Activated T-cell treated with anti-CD3 and anti-CD28 coated beads, Interleukin-2, amount 50 U/mL, for 4 hours (primary cell): ENCODE results near the gene SLC38A2. TPM values are rescaled to one million over a fixed set of nuclear protein-coding genes. Genes with fewer than 3 reads are reported as not detected.
A peak's percentile ranks its signal among the peaks of the same experiment; 100 is the strongest.

Source experiments
- ATAC-seq, 2 donors: fragments of 200-7000 bp; cut with Tn5 transposase; one replicate each; pipeline ENCODE4 v1.10.0; 2021
- DNase-seq: peaks from one replicate; pipeline ENCODE4 v3.0.0-alpha.2; 2020
- H3K27me3 Mint-ChIP-seq: one replicate; pipeline ENCODE4 v1.8.0; 2021; ENCODE audit warnings: low read depth, mixed read lengths
- H3K36me3 Mint-ChIP-seq: one replicate; pipeline ENCODE4 v1.8.0; 2022; ENCODE audit warnings: mixed read lengths; ENCODE audit not compliant: insufficient read depth
- H3K4me1 Mint-ChIP-seq: one replicate; pipeline ENCODE4 v1.8.0; 2021; ENCODE audit warnings: low read depth, mixed read lengths
- H3K4me3 Mint-ChIP-seq: one replicate; pipeline ENCODE4 v1.8.0; 2021; ENCODE audit warnings: mild to moderate bottlenecking, moderate library complexity, mixed read lengths
- H3K9me3 Mint-ChIP-seq: one replicate; pipeline ENCODE4 v1.8.0; 2021; ENCODE audit warnings: mixed read lengths
- total RNA-seq, 3 donors: library from RNA; stranded (reverse); gene quantifications; one replicate each; pipeline ENCODE4 v1.2.1, GENCODE V29; 2021

The SLC38A2 gene
- total RNA-seq: 100 to 1,000 TPM; 164 to 214 (median 175) TPM

GRCh38 chr12:46372544-46373300, at the start of gene SLC38A2:
TSS of gene SLC38A2 (minus strand) at chr12:46372773. CDS start at chr12:46371293, 1,480 bp downstream.
- peak; percentile 98 for DNase-seq
- peak; percentile 81 to 86 for ATAC-seq
- no peaks in the 10 kb centered on the region for H3K9me3 Mint-ChIP-seq
- H3K4me1 Mint-ChIP-seq: peaks cover 49% of the 10 kb centered on the region
- H3K36me3 Mint-ChIP-seq: peaks cover 29% of the 10 kb centered on the region
- peak within 1 kb of the TSS; percentile 99 for H3K4me3 Mint-ChIP-seq
- no peaks in the 10 kb centered on the region for H3K27me3 Mint-ChIP-seq

DNA sequence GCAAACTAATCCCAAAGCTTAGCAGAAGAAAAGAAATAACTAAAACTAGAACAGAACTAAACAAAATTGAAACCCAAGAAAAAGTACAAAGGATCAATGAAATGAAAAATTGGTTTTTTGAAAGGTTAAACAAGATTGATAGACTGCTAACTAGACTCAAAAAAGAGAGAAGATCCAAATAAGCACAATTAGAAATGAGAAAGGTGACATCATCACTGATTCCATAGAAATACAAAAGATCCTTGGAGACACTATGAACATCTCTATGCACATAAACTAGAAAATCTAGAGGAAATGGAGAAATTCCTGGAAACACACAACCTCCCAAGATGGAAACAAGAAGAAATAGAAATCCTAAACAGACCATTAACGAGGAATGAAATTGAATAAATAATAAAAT, 47.1 kb upstream of the SLC38A2 start:
- Mint-ChIP-seq H3K4me1 (no peaks in the 10 kb centered on the region), H3K9me3 (peaks cover 8% of the 10 kb centered on the region), H3K36me3 (peaks cover 5% of the 10 kb centered on the region), H3K4me3 (no peak overlapping the region), H3K27me3 (no peaks in the 10 kb centered on the region)
- DNase-seq (no peak), ATAC-seq (no peak)

GRCh38 chr12:46415552-46415951, 43.0 kb upstream of the SLC38A2 start:
- Mint-ChIP-seq H3K27me3 (no peaks in the 10 kb centered on the region), H3K9me3 (peaks cover 8% of the 10 kb centered on the region), H3K4me3 (no peak overlapping the region)

GRCh38 chr12:46414591-46415268, 42.2 kb upstream of the SLC38A2 start:
- H3K9me3 Mint-ChIP-seq: peaks cover 3% of the 10 kb centered on the region
- ATAC-seq (no peak), DNase-seq (no peak)
- H3K27me3 Mint-ChIP-seq: no peaks in the 10 kb centered on the region
- peaks cover 2% of the 10 kb centered on the region for H3K36me3 Mint-ChIP-seq
- H3K4me3 Mint-ChIP-seq: no peak overlapping the region
- no peaks in the 10 kb centered on the region for H3K4me1 Mint-ChIP-seq

More at GRCh38 chr12:46415552-46415951, 43.0 kb upstream of the SLC38A2 start:
- Mint-ChIP-seq H3K4me1 (no peaks in the 10 kb centered on the region), H3K36me3 (peaks cover 2% of the 10 kb centered on the region)
- no peak for DNase-seq
- no peak for ATAC-seq

- DNase-seq: no peak
- H3K27me3 Mint-ChIP-seq: no peaks in the 10 kb centered on the region
- no peak for ATAC-seq
- no peaks in the 10 kb centered on the region for H3K4me1 Mint-ChIP-seq
- no peak overlapping the region for H3K4me3 Mint-ChIP-seq
- H3K9me3 Mint-ChIP-seq: no peaks in the 10 kb centered on the region
- H3K36me3 Mint-ChIP-seq: peaks cover 2% of the 10 kb centered on the region
These were observed 40.8 kb upstream of the SLC38A2 start for GRCh38 chr12:46413368-46413767.

DNA sequence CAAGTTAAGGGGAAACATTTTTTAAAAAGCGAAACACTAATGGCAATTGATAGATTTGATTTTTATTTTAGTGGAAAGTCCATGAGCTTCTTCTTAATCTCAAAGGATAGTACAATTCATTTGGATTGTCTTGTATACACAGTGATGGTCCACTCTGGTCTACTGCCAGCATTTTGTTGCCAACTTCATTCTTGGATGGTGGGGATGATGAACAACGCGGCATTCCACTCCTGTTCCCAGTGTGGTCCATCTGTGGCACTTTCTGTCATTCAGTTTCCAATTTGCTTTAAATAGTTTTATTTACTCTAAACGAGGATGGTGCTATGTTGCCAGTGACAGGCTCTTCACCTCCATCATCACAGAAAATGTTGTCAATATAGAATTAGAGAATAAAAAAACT, 40.3 kb upstream of the SLC38A2 start:
- no peak for ATAC-seq
- no peaks in the 10 kb centered on the region for H3K9me3 Mint-ChIP-seq
- no peaks in the 10 kb centered on the region for H3K27me3 Mint-ChIP-seq
- DNase-seq: no peak
- H3K4me3 Mint-ChIP-seq: no peak overlapping the region
- peaks cover 1% of the 10 kb centered on the region for H3K36me3 Mint-ChIP-seq
- H3K4me1 Mint-ChIP-seq: peaks cover 3% of the 10 kb centered on the region

GRCh38 chr12:46410495-46410894, 37.9 kb upstream of the SLC38A2 start:
- no peak for ATAC-seq
- peaks cover 3% of the 10 kb centered on the region for H3K9me3 Mint-ChIP-seq
- no peak overlapping the region for H3K4me3 Mint-ChIP-seq
- no peak for DNase-seq
- H3K27me3 Mint-ChIP-seq: no peaks in the 10 kb centered on the region
- H3K36me3 Mint-ChIP-seq: no peaks in the 10 kb centered on the region
- peaks cover 17% of the 10 kb centered on the region for H3K4me1 Mint-ChIP-seq

DNA sequence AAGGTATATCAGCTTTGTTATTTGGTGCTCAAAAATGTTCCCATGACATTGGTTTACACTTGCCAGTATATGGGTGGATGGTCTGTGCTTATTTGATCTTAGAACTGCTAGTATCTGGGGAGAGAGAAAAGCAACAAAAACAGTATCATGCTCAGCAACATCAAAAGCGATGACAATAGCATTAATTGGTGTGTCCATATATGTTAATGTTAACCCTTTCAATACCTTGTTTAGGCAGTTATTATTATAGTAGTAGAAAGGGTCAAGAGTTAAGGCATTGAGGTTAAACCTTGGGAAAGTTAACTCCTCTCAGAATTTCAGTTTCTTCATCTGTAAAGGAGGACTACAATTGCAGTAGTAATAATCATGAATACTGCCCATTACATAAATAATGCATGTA, 37.4 kb upstream of the SLC38A2 start:
- Mint-ChIP-seq H3K36me3 (no peaks in the 10 kb centered on the region), H3K4me3 (no peak overlapping the region), H3K9me3 (peaks cover 3% of the 10 kb centered on the region), H3K27me3 (no peaks in the 10 kb centered on the region), H3K4me1 (peaks cover 18% of the 10 kb centered on the region)
- ATAC-seq: no peak
- no peak for DNase-seq

- ATAC-seq (no peak), DNase-seq (no peak)
- H3K4me1 Mint-ChIP-seq: peaks cover 22% of the 10 kb centered on the region
- no peaks in the 10 kb centered on the region for H3K36me3 Mint-ChIP-seq
- peaks cover 3% of the 10 kb centered on the region for H3K9me3 Mint-ChIP-seq
- no peak overlapping the region for H3K4me3 Mint-ChIP-seq
- no peaks in the 10 kb centered on the region for H3K27me3 Mint-ChIP-seq
These were observed 36.8 kb upstream of the SLC38A2 start for GRCh38 chr12:46409342-46409741.

DNA sequence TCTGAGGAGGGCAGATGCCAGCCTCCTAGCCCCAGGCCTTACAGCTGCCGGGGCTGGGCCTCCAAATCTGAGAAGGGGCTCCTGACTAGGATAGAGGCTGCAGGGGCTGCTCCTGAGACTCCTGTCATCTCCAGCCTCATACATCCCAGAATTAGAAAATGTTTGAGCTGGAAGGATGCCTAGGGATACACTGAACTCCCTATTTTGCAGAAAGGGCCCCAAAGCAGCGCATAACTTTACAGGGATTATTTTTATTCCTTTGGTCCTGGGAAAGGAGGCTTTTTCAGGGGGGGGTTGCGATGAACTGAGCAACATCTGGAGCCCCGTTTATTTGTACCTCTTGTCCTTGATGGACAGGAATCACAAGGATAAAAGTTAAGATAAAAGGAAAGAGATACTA, 35.9 kb upstream of the SLC38A2 start:
- ATAC-seq (no peak), DNase-seq (no peak)
- H3K9me3 Mint-ChIP-seq: peaks cover 3% of the 10 kb centered on the region
- no peaks in the 10 kb centered on the region for H3K27me3 Mint-ChIP-seq
- no peaks in the 10 kb centered on the region for H3K36me3 Mint-ChIP-seq
- no peak overlapping the region for H3K4me3 Mint-ChIP-seq
- H3K4me1 Mint-ChIP-seq: peaks cover 30% of the 10 kb centered on the region

- H3K4me3 Mint-ChIP-seq: no peak overlapping the region
- ATAC-seq (no peak), DNase-seq (no peak)
- H3K9me3 Mint-ChIP-seq: peaks cover 3% of the 10 kb centered on the region
- no peaks in the 10 kb centered on the region for H3K27me3 Mint-ChIP-seq
- no peaks in the 10 kb centered on the region for H3K36me3 Mint-ChIP-seq
- peaks cover 40% of the 10 kb centered on the region for H3K4me1 Mint-ChIP-seq
These were observed 34.8 kb upstream of the SLC38A2 start for GRCh38 chr12:46407361-46407760.

DNA sequence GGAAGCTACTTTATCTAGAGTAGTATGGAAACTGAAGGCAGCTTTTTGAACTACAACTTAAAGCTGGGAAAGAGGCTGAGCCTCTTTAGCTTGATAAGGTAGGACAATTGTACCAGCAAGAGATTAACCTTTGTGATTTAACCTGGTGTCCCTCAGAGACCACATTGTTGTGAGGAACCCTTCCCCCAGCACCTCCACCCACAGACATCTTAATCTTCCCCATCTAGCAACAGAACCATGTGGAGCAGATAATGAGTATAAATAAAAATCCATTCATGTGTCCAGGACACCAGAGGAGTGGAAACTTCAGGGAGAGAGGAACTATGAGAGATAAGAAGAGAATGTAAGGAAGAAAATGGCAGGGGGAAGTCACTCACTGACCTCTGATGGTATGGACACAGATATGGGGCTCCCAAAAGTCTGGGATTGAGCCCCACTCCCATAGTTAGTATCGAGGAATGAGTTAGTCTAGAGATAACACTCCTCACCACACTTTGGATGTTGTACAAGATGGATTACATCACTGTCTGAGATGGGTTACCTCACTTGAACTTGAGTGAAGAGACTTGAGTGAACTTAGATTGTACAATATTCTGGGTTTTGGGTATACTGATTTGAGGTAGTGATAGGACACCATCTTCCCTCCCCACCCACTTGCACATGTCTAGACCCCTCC, 33.9 kb upstream of the SLC38A2 start:
- no peaks in the 10 kb centered on the region for H3K36me3 Mint-ChIP-seq
- H3K27me3 Mint-ChIP-seq: no peaks in the 10 kb centered on the region
- H3K4me1 Mint-ChIP-seq: peaks cover 41% of the 10 kb centered on the region
- H3K9me3 Mint-ChIP-seq: peaks cover 3% of the 10 kb centered on the region
- no peak for ATAC-seq
- no peak for DNase-seq
- no peak overlapping the region for H3K4me3 Mint-ChIP-seq

DNA sequence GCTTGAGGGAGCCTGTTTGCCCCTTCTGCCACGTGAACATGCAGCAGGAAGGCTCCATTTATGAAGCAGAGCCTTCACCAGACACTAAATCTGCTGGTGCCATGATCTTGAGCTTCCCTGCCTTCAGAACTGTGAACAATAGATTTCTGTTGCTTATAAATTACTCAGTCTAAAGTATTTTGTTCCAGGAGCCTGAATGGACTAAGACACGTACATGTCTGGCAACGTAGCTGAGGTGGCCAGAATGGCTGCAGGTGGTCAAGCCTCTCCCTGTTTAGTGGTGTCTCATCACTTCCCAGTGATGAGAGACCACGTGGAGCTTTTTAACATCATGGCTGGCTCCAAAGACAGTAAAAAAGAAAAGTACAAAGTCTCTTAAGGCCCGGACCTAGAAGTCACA, 32.2 kb upstream of the SLC38A2 start:
- peaks cover 49% of the 10 kb centered on the region for H3K4me1 Mint-ChIP-seq
- ATAC-seq: no peak

GRCh38 chr12:46404225-46404631, 31.7 kb upstream of the SLC38A2 start:
- Mint-ChIP-seq H3K9me3 (peaks cover 3% of the 10 kb centered on the region), H3K4me1 (peaks cover 54% of the 10 kb centered on the region), H3K4me3 (no peak overlapping the region), H3K36me3 (no peaks in the 10 kb centered on the region), H3K27me3 (no peaks in the 10 kb centered on the region)
- ATAC-seq (no peak), DNase-seq (no peak)

More for the DNA sequence above, 32.2 kb upstream of the SLC38A2 start:
- peaks cover 3% of the 10 kb centered on the region for H3K9me3 Mint-ChIP-seq
- H3K27me3 Mint-ChIP-seq: no peaks in the 10 kb centered on the region
- no peak for DNase-seq
- H3K4me3 Mint-ChIP-seq: no peak overlapping the region
- no peaks in the 10 kb centered on the region for H3K36me3 Mint-ChIP-seq
